Activated CD4-positive, alpha-beta T cell treated with anti-CD3 and anti-CD28 coated beads, Interleukin-2, amount 50 U/mL, for 48 hours (primary cell): ENCODE measurements around the gene ZNF613.
"Not testable (repeated sequence)": the region's sequence is repeated elsewhere in the genome, so short reads cannot be mapped to it uniquely, and the experiment has no call there.

Experiments used
- DNase-seq, 2 experiments: peaks; one replicate each; pipeline ENCODE4 v3.0.0-alpha.2; 2020

The ZNF613 gene

GRCh38 chr19:51926784-51927741 is at the start of gene ZNF613:
TSS of gene ZNF613 (plus strand) at chr19:51927472. CDS start at chr19:51936221, 8,749 bp downstream.
- peak; percentile 82 to 87 for DNase-seq

- DNase-seq: no peak
These were observed 44.8 kb upstream of the ZNF613 start for GRCh38 chr19:51882518-51882917.

GRCh38 chr19:51884713-51885112 is 42.6 kb upstream of the ZNF613 start:
- DNase-seq: no peak

- peak; percentile 54 to 63 for DNase-seq
These were observed 39.5 kb upstream of the ZNF613 start, which contains the start of gene ZNF577 for GRCh38 chr19:51887522-51888498. TSS of gene ZNF577 (minus strand) at chr19:51887951. CDS start at chr19:51880382, 7,569 bp downstream.

GRCh38 chr19:51889934-51890333 is 37.3 kb upstream of the ZNF613 start:
- no peak for DNase-seq

- no peak for DNase-seq
These were observed 36.0 kb upstream of the ZNF613 start for GRCh38 chr19:51891193-51891747.

- DNase-seq: no peak
These were observed 25.4 kb upstream of the ZNF613 start for GRCh38 chr19:51901860-51902259.

GRCh38 chr19:51903192-51903591 is 24.1 kb upstream of the ZNF613 start:
- no peak for DNase-seq

- DNase-seq: peak; percentile 81 to 85
These were observed 22.7 kb upstream of the ZNF613 start, which contains the start of gene ZNF649 for GRCh38 chr19:51904331-51905165. TSS of gene ZNF649 (minus strand) at chr19:51905017. CDS start at chr19:51900107, 4,910 bp downstream.

- DNase-seq: no peak
These were observed 22.1 kb upstream of the ZNF613 start for GRCh38 chr19:51905206-51905605.

- DNase-seq: not testable (repeated sequence)
These were observed 21.6 kb upstream of the ZNF613 start for GRCh38 chr19:51905639-51906038.

- not testable (repeated sequence) for DNase-seq
These were observed 21.2 kb upstream of the ZNF613 start for GRCh38 chr19:51906108-51906507.

GRCh38 chr19:51907981-51908380 is 19.3 kb upstream of the ZNF613 start:
- not testable (repeated sequence) for DNase-seq

GRCh38 chr19:51915324-51915867 is 11.9 kb upstream of the ZNF613 start:
- DNase-seq: no peak

- no peak for DNase-seq
These were observed 11.1 kb upstream of the ZNF613 start for GRCh38 chr19:51916167-51916566.

- no peak for DNase-seq
These were observed 7.7 kb upstream of the ZNF613 start for GRCh38 chr19:51919606-51920005.

- DNase-seq: peak in 1 of 2 experiments; percentile 12
These were observed 5.3 kb upstream of the ZNF613 start for GRCh38 chr19:51921949-51922348.

GRCh38 chr19:51926426-51926783 is 867 bp upstream of the ZNF613 start:
- no peak for DNase-seq

GRCh38 chr19:51927859-51928258 is 587 bp downstream of the ZNF613 start:
- DNase-seq: no peak

GRCh38 chr19:51931921-51932320 is 4.6 kb downstream of the ZNF613 start:
- DNase-seq: no peak

- no peak for DNase-seq
These were observed 11.7 kb downstream of the ZNF613 start for GRCh38 chr19:51938936-51939335.
